IMR-90 (cell line): Measurements from ENCODE around the gene RNF111. TPM values are rescaled to one million over a fixed set of nuclear protein-coding genes. Genes with fewer than 3 reads are reported as not detected.

Experiments used
- ATAC-seq: fragments of 200-7000 bp; cut with Tn5 transposase; 2 replicates; pipeline ENCODE4 v1.9.1; 2020; ENCODE audit warnings: low read depth, mild to moderate bottlenecking, moderate library complexity
- BruUV-seq: library from RNA; stranded (reverse); fragments of 400-500 nt; replicated peaks from 2 replicates; lab custom pipeline; 2021; lab: Mats Ljungman, UMichigan
- CTCF ChIA-PET: fragments of 300-600 bp; formaldehyde crosslinking; extraction: SDS; loops from one replicate; lab custom pipeline; 2021; ENCODE audit warnings: antibody characterized with exemption; lab: Yijun Ruan, JAX
- POLR2A ChIA-PET: fragments of 300-600 bp; sonication (Branson Sonifier 250); formaldehyde crosslinking; loops from one replicate; lab custom pipeline; 2022; ENCODE audit warnings: antibody characterized with exemption; ENCODE audit not compliant: unreplicated experiment; lab: Charles Lee
- DNase-seq: peaks from one replicate; pipeline ENCODE4 v3.0.0; 2013
- H2AFZ ChIP-seq: replicated peaks from 2 replicates; pipeline ENCODE3; 2013; ENCODE audit warnings: low read length, mild to moderate bottlenecking; ENCODE audit not compliant: poor library complexity
- H2AK5ac ChIP-seq: 2 replicates; pipeline ENCODE4 v1.6.1; 2013; ENCODE audit warnings: low read depth, low read length, inconsistent platforms
- H2AK9ac ChIP-seq: replicated peaks from 2 replicates; pipeline ENCODE3; 2013; ENCODE audit warnings: mild to moderate bottlenecking, low read depth, low read length, moderate library complexity; ENCODE audit not compliant: poor library complexity
- H2BK120ac ChIP-seq: 2 replicates; pipeline ENCODE4 v1.6.1; 2013; ENCODE audit warnings: low read depth, low read length, inconsistent platforms
- H2BK15ac ChIP-seq: 3 replicates; pipeline ENCODE4 v1.6.1; 2013; ENCODE audit warnings: low read depth, low read length, inconsistent platforms
- H2BK20ac ChIP-seq: 2 replicates; pipeline ENCODE4 v1.6.1; 2013; ENCODE audit warnings: low read depth, mild to moderate bottlenecking, inconsistent platforms, low read length, moderate library complexity
- H2BK5ac ChIP-seq: 2 replicates; pipeline ENCODE4 v1.6.1; 2013; ENCODE audit warnings: mild to moderate bottlenecking, low read depth, low read length, inconsistent platforms; ENCODE audit not compliant: poor library complexity, severe bottlenecking
- H3K14ac ChIP-seq: replicated peaks from 2 replicates; pipeline ENCODE4 v1.6.1; 2013; ENCODE audit warnings: low read depth, low read length, inconsistent platforms
- H3K18ac ChIP-seq: 2 replicates; pipeline ENCODE4 v1.6.1; 2013; ENCODE audit warnings: low read depth, low read length, control low read depth
- H3K23ac ChIP-seq: 2 replicates; pipeline ENCODE4 v1.6.1; 2013; ENCODE audit warnings: low read depth, low read length, inconsistent platforms
- H3K27ac ChIP-seq: 2 replicates; pipeline ENCODE4 v1.5.1; 2013; ENCODE audit warnings: mild to moderate bottlenecking, control low read depth, low read length; ENCODE audit not compliant: insufficient read depth
- H3K27me3 ChIP-seq: 2 replicates; pipeline ENCODE4 v1.6.1; 2013; ENCODE audit warnings: low read length; ENCODE audit not compliant: control insufficient read depth, insufficient read depth
- H3K36me3 ChIP-seq: 2 replicates; pipeline ENCODE4 v1.6.1; 2013; ENCODE audit warnings: low read length, mixed read lengths; ENCODE audit not compliant: control insufficient read depth, insufficient read depth
- H3K4ac ChIP-seq: 2 replicates; pipeline ENCODE4 v1.6.1; 2013; ENCODE audit warnings: low read depth, low read length, inconsistent platforms
- H3K4me1 ChIP-seq: 2 replicates; pipeline ENCODE4 v1.6.1; 2013; ENCODE audit warnings: low read length, mixed read lengths; ENCODE audit not compliant: control insufficient read depth, insufficient read depth
- H3K4me2 ChIP-seq: 2 replicates; pipeline ENCODE4 v1.6.1; 2013; ENCODE audit warnings: low read depth, mild to moderate bottlenecking, control low read depth, low read length, moderate library complexity
- H3K4me3 ChIP-seq: 2 replicates; pipeline ENCODE4 v1.5.1; 2013; ENCODE audit warnings: low read depth, mild to moderate bottlenecking, control low read depth, low read length, moderate library complexity; ENCODE audit not compliant: insufficient read depth
- H3K56ac ChIP-seq: 2 replicates; pipeline ENCODE4 v1.6.1; 2013; ENCODE audit warnings: low read length, inconsistent platforms; ENCODE audit not compliant: insufficient read depth; ENCODE audit errors: extremely low read depth
- H3K79me1 ChIP-seq, 2 experiments: 2 replicates each; pipeline ENCODE4 v1.6.1; 2013; ENCODE audit warnings: low read length in 2 of 2, inconsistent platforms in 1 of 2, low read depth in 1 of 2
- H3K9ac ChIP-seq: 2 replicates; pipeline ENCODE4 v1.6.1; 2013; ENCODE audit warnings: low read depth, low read length, control low read depth
- H3K9me1 ChIP-seq: 2 replicates; pipeline ENCODE4 v1.6.1; 2013; ENCODE audit warnings: low read length, inconsistent platforms; ENCODE audit not compliant: insufficient read depth
- H3K9me3 ChIP-seq: 2 replicates; pipeline ENCODE4 v1.6.1; 2013; ENCODE audit warnings: low read length; ENCODE audit not compliant: control insufficient read depth, insufficient read depth
- H4K20me1 ChIP-seq: 2 replicates; pipeline ENCODE4 v1.6.1; 2013; ENCODE audit warnings: low read length, inconsistent platforms; ENCODE audit not compliant: insufficient read depth
- H4K5ac ChIP-seq: 2 replicates; pipeline ENCODE4 v1.6.1; 2013; ENCODE audit warnings: mild to moderate bottlenecking, low read depth, low read length, control low read depth
- H4K8ac ChIP-seq, 2 experiments: 2 replicates each; pipeline ENCODE4 v1.6.1; 2013; ENCODE audit warnings: low read depth in 2 of 2, low read length in 2 of 2, control low read depth in 1 of 2, inconsistent platforms in 1 of 2
- H4K91ac ChIP-seq: 2 replicates; pipeline ENCODE4 v1.6.1; 2013; ENCODE audit warnings: low read depth, low read length, inconsistent platforms; ENCODE audit not compliant: insufficient read depth
- BHLHE40 ChIP-seq: fragments of 150-350 bp; IDR thresholded peaks from 2 replicates; pipeline ENCODE4 v1.6.1; 2016; ENCODE audit warnings: mild to moderate bottlenecking, low read depth, low read length
- CHD1 ChIP-seq: IDR thresholded peaks from 2 replicates; pipeline ENCODE4 v1.6.1; 2012; ENCODE audit warnings: low read depth, low read length, improper control_type of control experiment
- CTCF ChIP-seq: conservative IDR thresholded peaks from 2 replicates; pipeline ENCODE4 v1.5.1; 2012; ENCODE audit warnings: mild to moderate bottlenecking, low read depth, low read length, improper control_type of control experiment
- FOS ChIP-seq: fragments of 150-350 bp; IDR thresholded peaks from 2 replicates; pipeline ENCODE4 v1.6.1; 2016; ENCODE audit warnings: low read depth, low read length
- MAZ ChIP-seq: IDR thresholded peaks from 2 replicates; pipeline ENCODE4 v1.6.1; 2012; ENCODE audit warnings: low read depth, mild to moderate bottlenecking, low read length, improper control_type of control experiment, moderate library complexity, borderline replicate concordance
- POLR2A ChIP-seq: IDR thresholded peaks from 2 replicates; pipeline ENCODE4 v1.6.1; 2012; ENCODE audit warnings: mild to moderate bottlenecking, low read depth, low read length
- RAD21 ChIP-seq: IDR thresholded peaks from 2 replicates; pipeline ENCODE4 v1.6.1; 2012; ENCODE audit warnings: low read length, improper control_type of control experiment
- RFX5 ChIP-seq: IDR thresholded peaks from 2 replicates; pipeline ENCODE4 v1.8.0; 2012; ENCODE audit warnings: low read depth, mild to moderate bottlenecking, low read length, moderate library complexity
- USF2 ChIP-seq: fragments of 150-350 bp; IDR thresholded peaks from 2 replicates; pipeline ENCODE4 v1.6.1; 2017; ENCODE audit warnings: mild to moderate bottlenecking, antibody characterized with exemption, low read length, low read depth
- WGBS, 2 experiments: methylation state at CpG; one replicate each; pipeline versions ENCODE4 v1.1.5 to v1.1.7; 2013; ENCODE audit warnings: missing lambda C conversion rate in 2 of 2; ENCODE audit not compliant: insufficient read length in 1 of 2; ENCODE audit errors: extremely low coverage in 2 of 2; 5-methylcytosine and 5-hydroxymethylcytosine counted together
- dilution Hi-C: fragments of 300-500 bp; cut with HindIII; formaldehyde crosslinking; loops from one replicate; pipeline ENCODE4 v1.14.3; 2018; ENCODE audit warnings: low sequenced_read_pairs; ENCODE audit not compliant: unreplicated experiment
- in situ Hi-C: fragments of 300-500 bp; cut with MboI; formaldehyde crosslinking; loops from 3 replicates; pipeline ENCODE4 v1.14.3; 2019; ENCODE audit warnings: low sequenced_read_pairs, inconsistent platforms, mixed read lengths
- intact Hi-C: fragments of 100-400 bp; cut with micrococcal nuclease; formaldehyde crosslinking; loops from 2 replicates; pipeline ENCODE4 v1.10.0; 2022
- polyA plus RNA-seq, 3 experiments: library from polyadenylated mRNA; depleted of rRNA; stranded (reverse); fragments of >200 nt; gene quantifications; 2 replicates each; pipeline ENCODE4 v1.2.3, GENCODE V29; 2012; ENCODE audit warnings: low replicate concordance in 1 of 3
- total RNA-seq: library from RNA; depleted of rRNA; stranded (reverse); fragments of >200 nt; gene quantifications from 2 replicates; pipeline ENCODE4 v1.2.3, GENCODE V29; 2012

Gene RNF111
- total and polyA plus RNA-seq, 2 of the 4 experiments (the other 2 are of a cell fraction), result 13.5 to 20.1 TPM

- in situ Hi-C loops, result no loop called here
- H4K20me1 ChIP-seq, result peaks cover 37% of the 10 kb centered on the region
- H3K18ac ChIP-seq, result peak overlapping the region; percentile 83; the same call in 1 of the 2 replicates
- H3K56ac ChIP-seq, result peak overlapping the region; percentile 40; the same call in 1 of the 2 replicates
- POLR2A ChIA-PET, result no interaction called here
- CTCF ChIA-PET, result no interaction called here
- 0 out of 2 replicates have a peak, but pooled peaks cover 2% of the 10 kb centered on the region for H3K9me1 ChIP-seq
- H2AK9ac ChIP-seq, result no peak overlapping the region
- peaks cover 6 to 25% of the 10 kb centered on the region in 2 experiments; a peak in 2 of 4 replicates for H3K79me1 ChIP-seq
- peak overlapping the region; percentile 72 for H2AFZ ChIP-seq
- no TSS peak for BruUV-seq
- H2AK5ac ChIP-seq, result no peak overlapping the region
- peak overlapping the region; percentile 90; the same call in 1 of the 2 replicates for H4K5ac ChIP-seq
- peak overlapping the region; percentile 46; the same call in 1 of the 2 replicates for H3K27ac ChIP-seq
- peak overlapping the region; percentile 98 for H3K4me3 ChIP-seq
- no peak overlapping the region for H3K23ac ChIP-seq
- no peak overlapping the region for H2BK120ac ChIP-seq
- 0 out of 3 replicates have a peak overlapping the region, but pooled peaks have one; percentile 38 for H2BK15ac ChIP-seq
- peaks cover 2% of the 10 kb centered on the region; the same call in 1 of the 2 replicates for H3K36me3 ChIP-seq
- no peak overlapping the region for H2BK20ac ChIP-seq
- peak overlapping the region; percentile 91 for H3K14ac ChIP-seq
- H4K91ac ChIP-seq, result no peak overlapping the region
- H3K27me3 ChIP-seq, result no peaks in the 10 kb centered on the region
- no peaks in the 10 kb centered on the region for H3K4me1 ChIP-seq
- H3K9ac ChIP-seq, result peak overlapping the region; percentile 83
- H3K4me2 ChIP-seq, result peak overlapping the region; percentile 98
- H2BK5ac ChIP-seq, result peak overlapping the region; percentile 63
- WGBS, 2 experiments, result 0% methylated on average over 1 of the region's 9 CpGs; no CpG with 5 or more reads in 1 of the 2 experiments
- dilution Hi-C loops, result no loop called here
- H3K9me3 ChIP-seq, result no peaks in the 10 kb centered on the region
- H4K8ac ChIP-seq, result peak overlapping the region; percentile 37 to 96
- no peak for TF ChIP-seq RAD21
- TF ChIP-seq MAZ, result no peak
- no peak for TF ChIP-seq USF2
- TF ChIP-seq CHD1, result no peak
- TF ChIP-seq CTCF, result no peak
- 0 out of 2 replicates have a peak, but pooled peaks have one; percentile 28 for TF ChIP-seq FOS
- TF ChIP-seq RFX5, result no peak
- no peak for TF ChIP-seq BHLHE40
- TF ChIP-seq POLR2A, result no peak
- peak; percentile 57 for DNase-seq
- peak; percentile 15 for ATAC-seq
- peak overlapping the region; percentile 64; the same call in 1 of the 2 replicates for H3K4ac ChIP-seq
- intact Hi-C loops, result loop anchor here (5.0 to 10.0 kb wide), 2 partner anchors 120 to 388 kb away; partner anchors contain the start of genes CCNB2 and MYO1E
These were observed 427 bp upstream of the RNF111 start for GRCh38 chr15:58987036-58987435.
